ENCODE measurements around the gene GAS6.

DNA sequence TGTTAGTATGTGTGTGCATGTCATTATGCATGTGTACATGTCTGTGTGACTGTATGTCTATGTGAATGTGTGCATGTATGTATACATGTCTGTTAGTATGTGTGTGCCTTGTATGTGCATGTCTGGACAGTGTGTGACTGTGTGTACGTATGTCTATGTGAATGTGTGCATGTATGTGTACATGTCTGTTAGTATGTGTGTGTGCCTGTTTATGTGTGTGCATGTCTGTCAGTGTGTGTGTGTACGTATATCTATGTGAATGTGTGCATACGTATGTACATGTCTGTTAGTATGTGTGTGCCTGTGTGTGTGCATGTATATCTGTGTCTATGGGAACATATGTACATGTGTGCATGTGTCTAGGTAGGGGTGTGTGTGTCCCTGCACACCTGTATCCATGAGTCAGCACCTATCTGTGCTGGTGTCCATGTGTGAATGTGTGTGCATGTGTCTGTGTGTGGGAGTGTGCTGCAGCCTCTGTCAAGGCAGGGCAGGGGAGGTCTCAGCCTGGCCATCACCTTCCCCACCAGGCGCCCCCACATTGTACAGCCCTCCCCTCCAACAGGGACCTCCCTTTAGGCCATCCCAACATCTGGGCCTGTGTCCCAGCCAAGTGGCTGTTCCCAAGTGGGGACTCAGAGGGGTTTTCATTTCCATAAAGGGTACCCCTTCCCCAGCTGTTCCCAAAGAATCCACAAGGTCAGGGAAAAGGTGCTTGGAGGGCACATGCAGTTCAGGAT is 4.4 kb downstream of the GAS6 start:
- TF ChIP-seq, protein P1, sequence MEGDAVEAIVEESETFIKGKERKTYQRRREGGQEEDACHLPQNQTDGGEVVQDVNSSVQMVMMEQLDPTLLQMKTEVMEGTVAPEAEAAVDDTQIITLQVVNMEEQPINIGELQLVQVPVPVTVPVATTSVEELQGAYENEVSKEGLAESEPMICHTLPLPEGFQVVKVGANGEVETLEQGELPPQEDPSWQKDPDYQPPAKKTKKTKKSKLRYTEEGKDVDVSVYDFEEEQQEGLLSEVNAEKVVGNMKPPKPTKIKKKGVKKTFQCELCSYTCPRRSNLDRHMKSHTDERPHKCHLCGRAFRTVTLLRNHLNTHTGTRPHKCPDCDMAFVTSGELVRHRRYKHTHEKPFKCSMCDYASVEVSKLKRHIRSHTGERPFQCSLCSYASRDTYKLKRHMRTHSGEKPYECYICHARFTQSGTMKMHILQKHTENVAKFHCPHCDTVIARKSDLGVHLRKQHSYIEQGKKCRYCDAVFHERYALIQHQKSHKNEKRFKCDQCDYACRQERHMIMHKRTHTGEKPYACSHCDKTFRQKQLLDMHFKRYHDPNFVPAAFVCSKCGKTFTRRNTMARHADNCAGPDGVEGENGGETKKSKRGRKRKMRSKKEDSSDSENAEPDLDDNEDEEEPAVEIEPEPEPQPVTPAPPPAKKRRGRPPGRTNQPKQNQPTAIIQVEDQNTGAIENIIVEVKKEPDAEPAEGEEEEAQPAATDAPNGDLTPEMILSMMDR (IDR thresholded peaks at IDR 0.05), result no peak
- TF ChIP-seq POLR2A (IDR thresholded peaks at IDR 0.05), result no peak
